Central memory CD8-positive, alpha-beta T cell (primary cell): ENCODE results near the gene DENND4A.

Experiments used
- ATAC-seq: fragments of 150-1000 bp; cut with Tn5 transposase; replicated peaks from 2 replicates; pipeline ENCODE4 v1.10.0; 2022; ENCODE audit warnings: mild to moderate bottlenecking, moderate FRiP score, moderate number of reproducible peaks; ENCODE audit not compliant: poor library complexity, severe bottlenecking; ENCODE audit errors: extremely low read depth
- DNase-seq, 2 donors: peaks; one replicate each; pipeline ENCODE4 v3.0.0; 2021; ENCODE audit warnings: low spot score in 2 of 2
- H3K27ac Mint-ChIP-seq: one replicate; pipeline ENCODE4 v1.8.0; 2022; ENCODE audit warnings: low read depth, mild to moderate bottlenecking, moderate library complexity, mixed read lengths
- H3K27me3 Mint-ChIP-seq: one replicate; pipeline ENCODE4 v1.8.0; 2022; ENCODE audit warnings: mixed read lengths
- H3K36me3 Mint-ChIP-seq: one replicate; pipeline ENCODE4 v1.8.0; 2022; ENCODE audit warnings: mild to moderate bottlenecking, moderate library complexity, mixed read lengths; ENCODE audit not compliant: insufficient read depth
- H3K4me1 Mint-ChIP-seq: one replicate; pipeline ENCODE4 v1.8.0; 2022; ENCODE audit warnings: mixed read lengths
- H3K4me3 Mint-ChIP-seq: one replicate; pipeline ENCODE4 v1.8.0; 2022; ENCODE audit warnings: mild to moderate bottlenecking, moderate library complexity, mixed read lengths
- H3K9me3 Mint-ChIP-seq: one replicate; pipeline ENCODE4 v1.8.0; 2022; ENCODE audit warnings: mixed read lengths

The DENND4A gene

GRCh38 chr15:65724464-65725215 lies 67.5 kb downstream of the DENND4A start:
- Mint-ChIP-seq H3K36me3 (peaks cover 47% of the 10 kb centered on the region), H3K4me3 (no peak overlapping the region), H3K9me3 (no peaks in the 10 kb centered on the region), H3K27ac (no peak overlapping the region), H3K4me1 (no peaks in the 10 kb centered on the region), H3K27me3 (no peaks in the 10 kb centered on the region)
- DNase-seq (no peak), ATAC-seq (no peak)

GRCh38 chr15:65723876-65724275 lies 68.2 kb downstream of the DENND4A start:
- ATAC-seq (no peak), DNase-seq (no peak)
- no peaks in the 10 kb centered on the region for H3K9me3 Mint-ChIP-seq
- peaks cover 46% of the 10 kb centered on the region for H3K36me3 Mint-ChIP-seq
- H3K4me3 Mint-ChIP-seq, result no peak overlapping the region
- H3K27ac Mint-ChIP-seq, result no peak overlapping the region
- H3K4me1 Mint-ChIP-seq, result no peaks in the 10 kb centered on the region
- H3K27me3 Mint-ChIP-seq, result no peaks in the 10 kb centered on the region

- no peak for ATAC-seq
- H3K36me3 Mint-ChIP-seq, result peaks cover 43% of the 10 kb centered on the region
- H3K27me3 Mint-ChIP-seq, result no peaks in the 10 kb centered on the region
- H3K9me3 Mint-ChIP-seq, result no peaks in the 10 kb centered on the region
- H3K4me3 Mint-ChIP-seq, result no peak overlapping the region
- H3K4me1 Mint-ChIP-seq, result no peaks in the 10 kb centered on the region
- H3K27ac Mint-ChIP-seq, result no peak overlapping the region
- no peak for DNase-seq
These were observed 69.9 kb downstream of the DENND4A start for GRCh38 chr15:65722191-65722590.

- ATAC-seq (no peak), DNase-seq (no peak)
- Mint-ChIP-seq H3K4me3 (no peak overlapping the region), H3K9me3 (no peaks in the 10 kb centered on the region), H3K36me3 (peaks cover 27% of the 10 kb centered on the region), H3K27me3 (no peaks in the 10 kb centered on the region), H3K27ac (no peak overlapping the region), H3K4me1 (peaks cover 5% of the 10 kb centered on the region)
These were observed 79.7 kb downstream of the DENND4A start for GRCh38 chr15:65712415-65712814.

GRCh38 chr15:65695081-65695480 lies 97.0 kb downstream of the DENND4A start:
- Mint-ChIP-seq H3K27ac (no peak overlapping the region), H3K4me3 (no peak overlapping the region), H3K36me3 (peaks cover 44% of the 10 kb centered on the region), H3K4me1 (no peaks in the 10 kb centered on the region), H3K27me3 (no peaks in the 10 kb centered on the region), H3K9me3 (no peaks in the 10 kb centered on the region)
- no peak for ATAC-seq
- no peak for DNase-seq

GRCh38 chr15:65690778-65691177 lies 101.3 kb downstream of the DENND4A start:
- Mint-ChIP-seq H3K27ac (no peak overlapping the region), H3K27me3 (no peaks in the 10 kb centered on the region), H3K9me3 (no peaks in the 10 kb centered on the region), H3K4me3 (no peak overlapping the region), H3K4me1 (no peaks in the 10 kb centered on the region), H3K36me3 (peaks cover 39% of the 10 kb centered on the region)
- ATAC-seq, result no peak
- DNase-seq, result no peak

- no peak for DNase-seq
- Mint-ChIP-seq H3K27ac (no peak overlapping the region), H3K36me3 (peaks cover 39% of the 10 kb centered on the region), H3K4me1 (no peaks in the 10 kb centered on the region), H3K9me3 (no peaks in the 10 kb centered on the region), H3K27me3 (no peaks in the 10 kb centered on the region), H3K4me3 (no peak overlapping the region)
- no peak for ATAC-seq
These were observed 101.9 kb downstream of the DENND4A start for GRCh38 chr15:65690173-65690572.

- H3K27ac Mint-ChIP-seq, result no peak overlapping the region
- no peaks in the 10 kb centered on the region for H3K27me3 Mint-ChIP-seq
- DNase-seq (no peak), ATAC-seq (no peak)
- no peaks in the 10 kb centered on the region for H3K9me3 Mint-ChIP-seq
- no peaks in the 10 kb centered on the region for H3K4me1 Mint-ChIP-seq
- H3K4me3 Mint-ChIP-seq, result no peak overlapping the region
- H3K36me3 Mint-ChIP-seq, result peaks cover 35% of the 10 kb centered on the region
These were observed 103.6 kb downstream of the DENND4A start for GRCh38 chr15:65688462-65688861.

GRCh38 chr15:65682404-65682911 lies 109.6 kb downstream of the DENND4A start:
- Mint-ChIP-seq H3K4me1 (peaks cover 6% of the 10 kb centered on the region), H3K9me3 (no peaks in the 10 kb centered on the region), H3K36me3 (peaks cover 5% of the 10 kb centered on the region), H3K27me3 (no peaks in the 10 kb centered on the region), H3K4me3 (no peak overlapping the region), H3K27ac (peak overlapping the region; percentile 40)
- DNase-seq (no peak), ATAC-seq (no peak)

GRCh38 chr15:65680544-65680943 lies 111.5 kb downstream of the DENND4A start:
- no peak for ATAC-seq
- DNase-seq, result no peak
- H3K9me3 Mint-ChIP-seq, result no peaks in the 10 kb centered on the region
- H3K27ac Mint-ChIP-seq, result peak overlapping the region; percentile 37
- peaks cover 6% of the 10 kb centered on the region for H3K4me1 Mint-ChIP-seq
- H3K4me3 Mint-ChIP-seq, result no peak overlapping the region
- H3K36me3 Mint-ChIP-seq, result peaks cover 7% of the 10 kb centered on the region
- H3K27me3 Mint-ChIP-seq, result no peaks in the 10 kb centered on the region

GRCh38 chr15:65676123-65676522 lies 116.0 kb downstream of the DENND4A start:
- DNase-seq (no peak), ATAC-seq (no peak)
- Mint-ChIP-seq H3K4me1 (no peaks in the 10 kb centered on the region), H3K36me3 (peaks cover 28% of the 10 kb centered on the region), H3K27ac (no peak overlapping the region), H3K4me3 (no peak overlapping the region), H3K27me3 (no peaks in the 10 kb centered on the region), H3K9me3 (no peaks in the 10 kb centered on the region)

- H3K4me3 Mint-ChIP-seq, result no peak overlapping the region
- H3K9me3 Mint-ChIP-seq, result no peaks in the 10 kb centered on the region
- DNase-seq (no peak), ATAC-seq (no peak)
- peaks cover 32% of the 10 kb centered on the region for H3K36me3 Mint-ChIP-seq
- H3K27me3 Mint-ChIP-seq, result no peaks in the 10 kb centered on the region
- H3K4me1 Mint-ChIP-seq, result no peaks in the 10 kb centered on the region
- peak overlapping the region; percentile 52 for H3K27ac Mint-ChIP-seq
These were observed 116.5 kb downstream of the DENND4A start for GRCh38 chr15:65675551-65675950.

GRCh38 chr15:65666257-65666656 lies 125.8 kb downstream of the DENND4A start:
- Mint-ChIP-seq H3K27ac (no peak overlapping the region), H3K36me3 (peaks cover 64% of the 10 kb centered on the region), H3K27me3 (no peaks in the 10 kb centered on the region), H3K4me3 (no peak overlapping the region), H3K9me3 (no peaks in the 10 kb centered on the region), H3K4me1 (no peaks in the 10 kb centered on the region)
- ATAC-seq (no peak), DNase-seq (no peak)
